Heart left ventricle (tissue), 13 donors: ENCODE results near the gene CEP112.

ENCODE experiments used
- POLR2A ChIP-seq, 2 donors: fragments of 450-650 bp; IDR thresholded peaks; one replicate each; pipeline ENCODE4 v1.6.1; 2017; ENCODE audit warnings: antibody characterized with exemption in 2 of 2, mild to moderate bottlenecking in 2 of 2, moderate library complexity in 2 of 2
- TF ChIP-seq, protein P1 (sequence below), 12 donors: fragments of 200-600 bp; sonication (generic) in 4 of 12; IDR thresholded peaks; one replicate each; pipeline versions ENCODE4 v1.5.0 to v1.8.0; 2018 to 2022; ENCODE audit warnings: antibody characterized with exemption in 12 of 12, mild to moderate bottlenecking in 5 of 12
- donor health status: ischemic (EF 13 %, LVEDD 7.1; RV severe dilation, severe dysfunction).
- donor health status: DM: no; HTN: yes; CAD: no.
- donor health status: DM: no; HTN: no; CAD: no.
- donor health status: ischemic (EF 25% LVEDD 6.9; RV normal size, moderate dysfunction).
- donor health status: ischemic (EF 25% LVEDD 5.7; RV mildly dilated, moderate dysfunction).
- donor health status: ischemic (EF 35%, LVEDD 5.7; RV mildly dilated, moderate dysfunction).
- donor health status: nonischemic (EF 11% LVEDD 7.7; RV severe dilation, severe dysfunction).
- donor health status: DM: yes; HTN: yes; CAD: no.
- donor health status: PGD.
- donor health status: ischemic (EF 29% LVEDD 5.4; RV normal size, mild dysfunction).
- donor health status: nonischemic (EF 23%, LVEDD 6.1; RV moderate dilation, normal function).

- TF ChIP-seq, protein P1, sequence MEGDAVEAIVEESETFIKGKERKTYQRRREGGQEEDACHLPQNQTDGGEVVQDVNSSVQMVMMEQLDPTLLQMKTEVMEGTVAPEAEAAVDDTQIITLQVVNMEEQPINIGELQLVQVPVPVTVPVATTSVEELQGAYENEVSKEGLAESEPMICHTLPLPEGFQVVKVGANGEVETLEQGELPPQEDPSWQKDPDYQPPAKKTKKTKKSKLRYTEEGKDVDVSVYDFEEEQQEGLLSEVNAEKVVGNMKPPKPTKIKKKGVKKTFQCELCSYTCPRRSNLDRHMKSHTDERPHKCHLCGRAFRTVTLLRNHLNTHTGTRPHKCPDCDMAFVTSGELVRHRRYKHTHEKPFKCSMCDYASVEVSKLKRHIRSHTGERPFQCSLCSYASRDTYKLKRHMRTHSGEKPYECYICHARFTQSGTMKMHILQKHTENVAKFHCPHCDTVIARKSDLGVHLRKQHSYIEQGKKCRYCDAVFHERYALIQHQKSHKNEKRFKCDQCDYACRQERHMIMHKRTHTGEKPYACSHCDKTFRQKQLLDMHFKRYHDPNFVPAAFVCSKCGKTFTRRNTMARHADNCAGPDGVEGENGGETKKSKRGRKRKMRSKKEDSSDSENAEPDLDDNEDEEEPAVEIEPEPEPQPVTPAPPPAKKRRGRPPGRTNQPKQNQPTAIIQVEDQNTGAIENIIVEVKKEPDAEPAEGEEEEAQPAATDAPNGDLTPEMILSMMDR (IDR thresholded peaks at IDR 0.05) = no peak
- no peak for TF ChIP-seq POLR2A (IDR thresholded peaks at IDR 0.05)
These were observed 435.2 kb downstream of the CEP112 start for GRCh38 chr17:65756760-65757159.
